Activated CD4-positive, alpha-beta T cell treated with anti-CD3 and anti-CD28 coated beads, Interleukin-2, amount 10 ng/mL, durations not matched to agents 7 days and 5 days (primary cell): Measurements from ENCODE around the gene SLIT1. TPM values are rescaled to one million over a fixed set of nuclear protein-coding genes. Genes with fewer than 3 reads are reported as not detected.

ENCODE experiments used
- CTCF ChIA-PET: fragments of 350-600 bp; sonication (Branson Sonifier 250); formaldehyde crosslinking; loops from one replicate; lab custom pipeline; 2021; ENCODE audit warnings: antibody characterized with exemption; lab: Charles Lee
- POLR2A ChIA-PET: fragments of 350-600 bp; sonication (Branson Sonifier 250); formaldehyde crosslinking; loops from one replicate; lab custom pipeline; 2021; ENCODE audit warnings: antibody characterized with exemption; lab: Charles Lee
- DNase-seq: peaks from one replicate; pipeline ENCODE4 v3.0.0-alpha.2; 2020
- H3K27ac Mint-ChIP-seq: one replicate; pipeline ENCODE4 v1.8.0; 2021; ENCODE audit warnings: mild to moderate bottlenecking, moderate library complexity, mixed read lengths
- H3K27me3 Mint-ChIP-seq: one replicate; pipeline ENCODE4 v1.8.0; 2021; ENCODE audit warnings: mixed read lengths
- H3K36me3 Mint-ChIP-seq: one replicate; pipeline ENCODE4 v1.8.0; 2021; ENCODE audit warnings: low read depth, mixed read lengths
- H3K4me1 Mint-ChIP-seq: one replicate; pipeline ENCODE4 v1.8.0; 2021; ENCODE audit warnings: mixed read lengths
- H3K4me3 Mint-ChIP-seq: one replicate; pipeline ENCODE4 v1.8.0; 2021; ENCODE audit warnings: mild to moderate bottlenecking, moderate library complexity, mixed read lengths
- H3K9me3 Mint-ChIP-seq: one replicate; pipeline ENCODE4 v1.8.0; 2021; ENCODE audit warnings: mixed read lengths
- total RNA-seq, 2 experiments: library from RNA; stranded (reverse); gene quantifications; one replicate each; pipeline ENCODE4 v1.2.3, GENCODE V29; 2021

SLIT1 gene
- total RNA-seq, 2 experiments from 2014 or later: 1.2 to 1.6 TPM

- no peaks in the 10 kb centered on the region for H3K9me3 Mint-ChIP-seq
- H3K36me3 Mint-ChIP-seq: no peaks in the 10 kb centered on the region
- no peak for DNase-seq
- ChIA-PET POLR2A (no interaction called here), CTCF (no interaction called here)
- no peaks in the 10 kb centered on the region for H3K27me3 Mint-ChIP-seq
- no peak overlapping the region for H3K27ac Mint-ChIP-seq
- no peak overlapping the region for H3K4me3 Mint-ChIP-seq
- peaks cover 1% of the 10 kb centered on the region for H3K4me1 Mint-ChIP-seq
These were observed 189.3 kb downstream of the SLIT1 start for GRCh38 chr10:96996275-96996965.

- CTCF ChIA-PET: interaction anchor here (1.2 to 1.4 kb wide), 2 partner anchors 17 to 29 kb away, joined by 3 to 6 read pairs; no protein-coding TSS in a partner anchor
These were observed 189.9 kb downstream of the SLIT1 start for GRCh38 chr10:96995851-96996250.

DNA sequence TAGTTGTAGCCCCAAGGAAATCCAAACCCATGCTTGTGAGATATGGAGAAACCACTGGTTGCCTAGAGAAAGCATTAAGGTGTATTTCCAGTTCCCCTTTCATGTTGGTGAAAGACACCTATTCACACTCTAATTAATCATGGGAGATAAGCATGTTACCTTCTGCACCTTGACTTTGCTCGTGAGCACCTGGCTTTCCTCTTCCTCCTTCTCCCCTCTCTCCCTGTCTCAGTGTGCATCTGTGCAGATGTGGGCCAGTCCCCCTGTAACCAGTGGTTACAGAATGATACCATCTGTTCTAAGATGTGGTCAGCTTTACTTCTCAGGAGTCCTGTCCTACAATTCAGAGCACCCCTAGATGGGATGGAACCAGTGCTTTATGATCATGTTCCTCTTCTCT lies 193.0 kb downstream of the SLIT1 start:
- ChIA-PET POLR2A (no interaction called here), CTCF (interaction anchor here (0.8 kb wide), 1 partner anchor 16 kb away, joined by 3 read pairs; no protein-coding TSS in a partner anchor)
- H3K27ac Mint-ChIP-seq: no peak overlapping the region
- no peaks in the 10 kb centered on the region for H3K27me3 Mint-ChIP-seq
- no peaks in the 10 kb centered on the region for H3K9me3 Mint-ChIP-seq
- H3K4me1 Mint-ChIP-seq: peaks cover 1% of the 10 kb centered on the region
- H3K4me3 Mint-ChIP-seq: no peak overlapping the region
- no peaks in the 10 kb centered on the region for H3K36me3 Mint-ChIP-seq
- DNase-seq: no peak

More at GRCh38 chr10:96995851-96996250, 189.9 kb downstream of the SLIT1 start:
- POLR2A ChIA-PET: no interaction called here
- H3K27me3 Mint-ChIP-seq: no peaks in the 10 kb centered on the region
- no peak overlapping the region for H3K27ac Mint-ChIP-seq
- no peaks in the 10 kb centered on the region for H3K36me3 Mint-ChIP-seq
- H3K9me3 Mint-ChIP-seq: no peaks in the 10 kb centered on the region
- no peak for DNase-seq
- H3K4me3 Mint-ChIP-seq: no peak overlapping the region
- H3K4me1 Mint-ChIP-seq: peaks cover 1% of the 10 kb centered on the region

GRCh38 chr10:96991313-96991841 lies 194.4 kb downstream of the SLIT1 start:
- Mint-ChIP-seq H3K36me3 (no peaks in the 10 kb centered on the region), H3K4me1 (peaks cover 1% of the 10 kb centered on the region), H3K27ac (no peak overlapping the region), H3K4me3 (no peak overlapping the region), H3K9me3 (no peaks in the 10 kb centered on the region), H3K27me3 (no peaks in the 10 kb centered on the region)
- POLR2A ChIA-PET: no interaction called here
- CTCF ChIA-PET: interaction anchor here (0.6 kb wide), 1 partner anchor 60 kb away, joined by 3 read pairs; no protein-coding TSS in a partner anchor
- no peak for DNase-seq

- Mint-ChIP-seq H3K27me3 (no peaks in the 10 kb centered on the region), H3K36me3 (no peaks in the 10 kb centered on the region), H3K27ac (no peak overlapping the region), H3K4me3 (no peak overlapping the region), H3K4me1 (peaks cover 9% of the 10 kb centered on the region), H3K9me3 (no peaks in the 10 kb centered on the region)
- CTCF ChIA-PET: interaction anchor here (1.3 kb wide), 1 partner anchor 11 kb away, joined by 3 read pairs; no protein-coding TSS in a partner anchor
- POLR2A ChIA-PET: no interaction called here
- no peak for DNase-seq
These were observed 197.3 kb downstream of the SLIT1 start for GRCh38 chr10:96988426-96988825.

DNA sequence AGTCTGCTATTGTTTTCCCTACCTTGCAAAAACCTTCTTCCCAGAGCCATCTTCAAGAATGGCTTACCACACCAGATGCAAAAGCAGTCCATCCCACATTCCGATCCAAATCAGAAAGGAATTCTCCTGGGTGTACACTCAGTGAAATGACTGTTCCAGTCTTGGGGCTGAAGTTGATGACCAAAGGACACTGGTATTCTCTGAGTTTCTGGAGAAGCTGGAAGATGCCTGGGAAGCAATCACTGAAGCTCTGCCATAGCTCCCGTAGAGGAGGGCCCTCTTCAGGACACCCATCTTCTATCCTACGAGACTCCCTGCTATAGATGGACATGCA lies 197.9 kb downstream of the SLIT1 start:
- DNase-seq: no peak
- Mint-ChIP-seq H3K4me1 (peaks cover 9% of the 10 kb centered on the region), H3K27ac (no peak overlapping the region), H3K4me3 (no peak overlapping the region), H3K27me3 (no peaks in the 10 kb centered on the region), H3K36me3 (no peaks in the 10 kb centered on the region), H3K9me3 (no peaks in the 10 kb centered on the region)
- CTCF ChIA-PET: interaction anchor here (1.0 to 1.3 kb wide), 2 partner anchors 11 to 347 kb away, joined by 3 read pairs; no protein-coding TSS in a partner anchor
- POLR2A ChIA-PET: interaction anchor here (0.6 kb wide), 1 partner anchor 938 kb away, joined by 3 read pairs; no protein-coding TSS in a partner anchor

GRCh38 chr10:96987141-96987841 lies 198.5 kb downstream of the SLIT1 start:
- Mint-ChIP-seq H3K27me3 (no peaks in the 10 kb centered on the region), H3K9me3 (no peaks in the 10 kb centered on the region), H3K27ac (no peak overlapping the region), H3K4me3 (no peak overlapping the region), H3K36me3 (no peaks in the 10 kb centered on the region), H3K4me1 (peaks cover 8% of the 10 kb centered on the region)
- CTCF ChIA-PET: interaction anchor here (1.0 to 1.3 kb wide), 3 partner anchors 10 to 347 kb away, joined by 3 to 4 read pairs (median 3); no protein-coding TSS in a partner anchor
- POLR2A ChIA-PET: interaction anchor here (0.6 kb wide), 1 partner anchor 939 kb away, joined by 3 read pairs; no protein-coding TSS in a partner anchor
- DNase-seq: no peak

GRCh38 chr10:96986200-96986856 lies 199.4 kb downstream of the SLIT1 start:
- no peak for DNase-seq
- ChIA-PET POLR2A (no interaction called here), CTCF (interaction anchor here (1.3 kb wide), 1 partner anchor 16 kb away, joined by 4 read pairs; no protein-coding TSS in a partner anchor)
- H3K27ac Mint-ChIP-seq: no peak overlapping the region
- no peak overlapping the region for H3K4me3 Mint-ChIP-seq
- peaks cover 8% of the 10 kb centered on the region for H3K4me1 Mint-ChIP-seq
- no peaks in the 10 kb centered on the region for H3K9me3 Mint-ChIP-seq
- H3K27me3 Mint-ChIP-seq: no peaks in the 10 kb centered on the region
- H3K36me3 Mint-ChIP-seq: peaks cover 7% of the 10 kb centered on the region

DNA sequence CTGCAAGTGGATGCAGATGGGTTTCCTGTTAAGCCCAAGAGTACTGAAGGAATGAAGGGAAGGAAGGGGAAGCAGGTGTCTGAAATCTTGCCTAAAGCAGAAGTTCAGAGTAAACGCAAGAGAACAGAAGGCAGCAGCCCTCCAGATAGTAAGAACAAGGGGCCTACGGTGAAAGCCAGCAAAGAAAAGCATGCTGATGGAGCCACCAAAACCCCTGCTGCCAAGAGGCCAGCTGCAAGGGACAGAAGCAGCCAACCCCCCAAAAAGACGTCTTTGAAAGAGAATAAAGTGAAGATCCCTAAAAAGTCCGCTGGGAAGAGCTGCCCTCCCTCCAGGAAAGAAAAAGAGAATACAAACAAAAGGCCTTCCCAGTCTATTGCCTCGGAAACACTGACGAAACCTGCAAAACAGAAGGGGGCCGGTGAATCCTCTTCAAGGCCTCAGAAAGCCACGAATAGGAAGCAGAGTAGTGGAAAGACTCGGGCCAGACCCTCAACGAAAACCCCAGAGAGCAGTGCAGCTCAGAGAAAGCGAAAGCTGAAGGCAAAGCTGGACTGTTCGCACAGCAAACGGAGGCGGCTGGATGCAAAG lies 201.1 kb downstream of the SLIT1 start:
- ChIA-PET POLR2A (no interaction called here), CTCF (interaction anchor here (0.7 to 1.4 kb wide), 3 partner anchors 19 to 53 kb away, joined by 3 to 4 read pairs (median 4); no protein-coding TSS in a partner anchor)
- peaks cover 14% of the 10 kb centered on the region for H3K36me3 Mint-ChIP-seq
- peaks cover 8% of the 10 kb centered on the region for H3K4me1 Mint-ChIP-seq
- H3K27ac Mint-ChIP-seq: no peak overlapping the region
- no peaks in the 10 kb centered on the region for H3K27me3 Mint-ChIP-seq
- H3K4me3 Mint-ChIP-seq: no peak overlapping the region
- H3K9me3 Mint-ChIP-seq: no peaks in the 10 kb centered on the region
- DNase-seq: no peak

DNA sequence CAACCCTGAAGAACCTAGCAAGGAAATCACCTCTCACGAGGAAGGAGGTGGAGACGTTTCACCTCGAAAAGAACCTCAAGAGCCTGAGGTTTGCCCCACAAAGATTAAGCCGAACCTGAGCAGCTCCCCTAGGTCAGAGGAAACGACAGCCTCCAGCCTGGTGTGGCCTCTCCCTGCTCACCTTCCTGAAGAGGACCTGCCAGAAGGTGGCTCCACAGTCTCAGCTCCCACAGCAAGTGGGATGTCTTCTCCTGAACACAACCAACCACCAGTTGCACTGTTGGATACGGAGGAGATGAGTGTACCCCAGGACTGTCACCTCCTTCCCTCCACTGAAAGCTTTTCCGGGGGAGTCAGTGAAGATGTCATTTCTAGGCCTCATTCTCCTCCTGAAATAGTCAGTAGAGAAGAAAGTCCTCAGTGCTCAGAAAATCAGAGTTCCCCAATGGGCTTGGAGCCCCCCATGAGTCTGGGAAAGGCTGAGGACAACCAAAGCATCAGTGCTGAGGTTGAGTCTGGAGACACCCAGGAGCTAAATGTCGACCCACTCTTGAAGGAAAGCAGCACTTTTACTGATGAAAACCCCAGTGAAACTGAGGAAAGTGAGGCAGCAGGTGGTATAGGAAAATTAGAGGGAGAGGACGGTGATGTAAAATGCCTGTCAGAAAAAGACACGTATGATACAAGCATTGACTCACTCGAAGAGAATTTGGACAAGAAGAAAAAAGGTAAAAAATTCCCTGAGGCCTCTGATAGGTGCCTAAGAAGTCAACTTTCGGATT lies 203.4 kb downstream of the SLIT1 start:
- no peaks in the 10 kb centered on the region for H3K9me3 Mint-ChIP-seq
- no peak overlapping the region for H3K4me3 Mint-ChIP-seq
- peaks cover 24% of the 10 kb centered on the region for H3K4me1 Mint-ChIP-seq
- POLR2A ChIA-PET: no interaction called here
- H3K36me3 Mint-ChIP-seq: peaks cover 14% of the 10 kb centered on the region
- H3K27me3 Mint-ChIP-seq: no peaks in the 10 kb centered on the region
- DNase-seq: no peak
- no peak overlapping the region for H3K27ac Mint-ChIP-seq
- CTCF ChIA-PET: no interaction called here

DNA sequence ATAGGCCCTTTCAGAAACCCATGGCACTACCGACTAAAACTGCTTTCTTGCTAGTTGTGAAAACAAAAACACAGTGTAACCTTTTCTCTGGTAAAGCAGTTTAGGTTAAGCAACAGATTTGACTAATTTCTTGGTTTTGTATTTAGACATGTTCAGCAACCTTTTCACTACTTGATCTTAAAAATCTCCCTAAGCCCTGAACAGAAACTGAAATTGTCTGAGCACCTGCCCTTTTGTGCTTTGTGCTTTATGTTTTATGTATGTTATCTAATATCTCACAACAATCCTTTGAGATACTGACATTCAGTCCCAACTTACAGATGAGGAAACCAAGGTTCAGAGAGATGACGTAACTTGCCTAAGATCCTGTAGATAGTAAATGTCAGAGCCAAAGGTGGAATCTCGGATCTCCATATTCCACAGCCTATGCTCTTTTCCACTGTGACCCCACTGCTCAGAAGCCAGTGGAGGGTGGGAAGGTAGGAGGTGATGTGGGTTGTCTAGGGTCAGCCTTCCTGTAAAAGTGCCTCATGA lies 207.1 kb downstream of the SLIT1 start:
- DNase-seq: no peak
- H3K9me3 Mint-ChIP-seq: no peaks in the 10 kb centered on the region
- peak overlapping the region; percentile 28 for H3K27ac Mint-ChIP-seq
- H3K4me1 Mint-ChIP-seq: peaks cover 16% of the 10 kb centered on the region
- ChIA-PET POLR2A (no interaction called here), CTCF (no interaction called here)
- H3K4me3 Mint-ChIP-seq: no peak overlapping the region
- H3K27me3 Mint-ChIP-seq: no peaks in the 10 kb centered on the region
- H3K36me3 Mint-ChIP-seq: peaks cover 14% of the 10 kb centered on the region
